Measurements from ENCODE around the gene CENPV.

- TF ChIP-seq SIN3A (IDR thresholded peaks at IDR 0.05; ENCODE audit: borderline replicate concordance, low read depth, low read length), result no peak
- no peak for TF ChIP-seq ZFY (CRISPR knock-in tag; IDR thresholded peaks at IDR 0.05)
- no peak for TF ChIP-seq MYC (CRISPR knock-in tag; IDR thresholded peaks at IDR 0.05; ENCODE audit: borderline replicate concordance)
- no peak for TF ChIP-seq NCOR1 (IDR thresholded peaks at IDR 0.05; ENCODE audit: borderline replicate concordance, low read length)
- TF ChIP-seq PTBP1 (IDR thresholded peaks at IDR 0.05; ENCODE audit: low read depth, low read length, poor library complexity, severe bottlenecking), result no peak
- no peak for TF ChIP-seq ZFP90 (CRISPR knock-in tag; IDR thresholded peaks at IDR 0.05; ENCODE audit: borderline replicate concordance)
- no peak for TF ChIP-seq HINFP (CRISPR knock-in tag; IDR thresholded peaks at IDR 0.05; ENCODE audit: low read depth)
- TF ChIP-seq MYNN (CRISPR knock-in tag; IDR thresholded peaks at IDR 0.05; ENCODE audit: low read depth), result no peak
Observed at GRCh38 chr17:16361874-16362273, 8.6 kb upstream of the CENPV start.

Measured in HepG2 (cell line).